CD8-positive, alpha-beta memory T cell (primary cell): Measurements from ENCODE around the gene WDR62. TPM values are rescaled to one million over a fixed set of nuclear protein-coding genes. Genes with fewer than 3 reads are reported as not detected.
"Not testable (repeated sequence)": the region's sequence is repeated elsewhere in the genome, so short reads cannot be mapped to it uniquely, and the experiment has no call there.

Source experiments
- CTCF ChIA-PET: fragments of 350-600 bp; sonication (Branson Sonifier 250); formaldehyde crosslinking; loops from one replicate; lab custom pipeline; 2021; ENCODE audit warnings: antibody characterized with exemption; lab: Charles Lee
- POLR2A ChIA-PET: fragments of 350-600 bp; sonication (Branson Sonifier 250); formaldehyde crosslinking; loops from one replicate; lab custom pipeline; 2021; ENCODE audit warnings: antibody characterized with exemption; lab: Charles Lee
- DNase-seq, 5 donors: peaks; one replicate each; pipeline versions ENCODE4 v3.0.0 to v3.0.0-alpha.2; 2020 to 2022; ENCODE audit warnings: mixed read lengths in 1 of 5
- H3K27ac ChIP-seq: one replicate; pipeline ENCODE4 v1.7.0; 2013; ENCODE audit warnings: low read depth, mild to moderate bottlenecking, low read length, moderate library complexity
- H3K27me3 ChIP-seq: 2 replicates; pipeline ENCODE4 v1.7.0; 2013; ENCODE audit warnings: low read length, mild to moderate bottlenecking; ENCODE audit not compliant: insufficient read depth, poor library complexity, severe bottlenecking
- H3K36me3 ChIP-seq: 2 replicates; pipeline ENCODE4 v1.7.0; 2013; ENCODE audit warnings: mild to moderate bottlenecking, low read length, moderate library complexity; ENCODE audit not compliant: insufficient read depth
- H3K4me1 ChIP-seq: 2 replicates; pipeline ENCODE4 v1.7.0; 2013; ENCODE audit warnings: mild to moderate bottlenecking, low read length, moderate library complexity; ENCODE audit not compliant: insufficient read depth
- H3K4me3 ChIP-seq: 2 replicates; pipeline ENCODE4 v1.7.0; 2013; ENCODE audit warnings: mild to moderate bottlenecking, low read length
- H3K9me3 ChIP-seq: 2 replicates; pipeline ENCODE4 v1.7.0; 2013; ENCODE audit warnings: mild to moderate bottlenecking, low read length
- H3K27ac Mint-ChIP-seq, 8 donors: one replicate each; pipeline ENCODE4 v1.8.0; 2020 to 2021; ENCODE audit warnings: mixed read lengths in 8 of 8, mild to moderate bottlenecking in 6 of 8, inconsistent platforms in 3 of 8, moderate library complexity in 3 of 8
- H3K27me3 Mint-ChIP-seq, 2 donors: one replicate each; pipeline ENCODE4 v1.8.0; 2020 to 2021; ENCODE audit warnings: mixed read lengths in 2 of 2, mild to moderate bottlenecking in 1 of 2, moderate library complexity in 1 of 2
- H3K36me3 Mint-ChIP-seq, 3 donors: one replicate each; pipeline ENCODE4 v1.8.0; 2020 to 2021; ENCODE audit warnings: mixed read lengths in 3 of 3, inconsistent platforms in 1 of 3, mild to moderate bottlenecking in 1 of 3
- H3K4me1 Mint-ChIP-seq, 3 donors: one replicate each; pipeline ENCODE4 v1.8.0; 2020 to 2021; ENCODE audit warnings: mixed read lengths in 3 of 3, inconsistent platforms in 1 of 3, mild to moderate bottlenecking in 1 of 3
- H3K4me3 Mint-ChIP-seq, 7 donors: one replicate each; pipeline ENCODE4 v1.8.0; 2020 to 2021; ENCODE audit warnings: mixed read lengths in 7 of 7, mild to moderate bottlenecking in 6 of 7, moderate library complexity in 4 of 7, inconsistent platforms in 2 of 7
- H3K9me3 Mint-ChIP-seq, 5 donors: one replicate each; pipeline ENCODE4 v1.8.0; 2020 to 2022; ENCODE audit warnings: mixed read lengths in 5 of 5, mild to moderate bottlenecking in 3 of 5, moderate library complexity in 2 of 5, inconsistent platforms in 1 of 5
- polyA plus RNA-seq: library from polyadenylated mRNA; unstranded; fragments of 300-500 nt; fragmentation: Illumina TruSeq; gene quantifications from one replicate; pipeline ENCODE4 v1.2.3, GENCODE V29; 2021
- total RNA-seq, 2 experiments: library from RNA; stranded (reverse); gene quantifications; one replicate each; pipeline ENCODE4 v1.2.3, GENCODE V29; 2021

The WDR62 gene
- total and polyA plus RNA-seq, 3 experiments from 2014 or later, result 0.37 to 15.8 (median 15.7) TPM

GRCh38 chr19:36116344-36116637 lies 61.6 kb downstream of the WDR62 start:
- Mint-ChIP-seq H3K27ac (peak overlapping the region in 7 of 8 donors; percentile 69 to 99 (median 96)), H3K4me1 (peaks cover 37 to 58% (median 51%) of the 10 kb centered on the region in 3 donors), H3K36me3 (peaks cover 5 to 76% (median 16%) of the 10 kb centered on the region in 3 donors), H3K4me3 (peak overlapping the region; percentile 82 to 94 (median 90)), H3K9me3 (peaks cover 0 to 3% (median 0%) of the 10 kb centered on the region in 5 donors), H3K27me3 (peaks cover 0 to 7% of the 10 kb centered on the region in 2 donors)
- Histone ChIP-seq H3K36me3 (peaks cover 22% of the 10 kb centered on the region), H3K27me3 (no peaks in the 10 kb centered on the region), H3K4me3 (peak overlapping the region; percentile 99), H3K9me3 (no peaks in the 10 kb centered on the region), H3K27ac (peak overlapping the region; percentile 95), H3K4me1 (peaks cover 29% of the 10 kb centered on the region)
- ChIA-PET POLR2A (interaction anchor here (2.5 kb wide), 1 partner anchor 11 kb away, joined by 10 read pairs; no protein-coding TSS in a partner anchor), CTCF (interaction anchor here (3.7 kb wide), 1 partner anchor 11 kb away, joined by 22 read pairs; no protein-coding TSS in a partner anchor)
- no peak for DNase-seq

GRCh38 chr19:36120092-36120983 lies 65.6 kb downstream of the WDR62 start:
- H3K4me3 Mint-ChIP-seq, result peak overlapping the region in 1 of 7 donors; percentile 73

GRCh38 chr19:36120984-36121358 lies 66.3 kb downstream of the WDR62 start:
- no peak overlapping the region for H3K27ac Mint-ChIP-seq
- H3K27me3 Mint-ChIP-seq, result peaks cover 0 to 1% of the 10 kb centered on the region in 2 donors
- no peaks in the 10 kb centered on the region for H3K27me3 ChIP-seq
- peaks cover 12% of the 10 kb centered on the region for H3K4me1 ChIP-seq
- H3K9me3 ChIP-seq, result no peaks in the 10 kb centered on the region
- H3K36me3 ChIP-seq, result peaks cover 26% of the 10 kb centered on the region
- H3K4me1 Mint-ChIP-seq, result peaks cover 18 to 30% (median 21%) of the 10 kb centered on the region in 3 donors
- DNase-seq, result no peak
- no peak overlapping the region for H3K4me3 Mint-ChIP-seq
- H3K9me3 Mint-ChIP-seq, result no peaks in the 10 kb centered on the region
- ChIA-PET CTCF (no interaction called here), POLR2A (no interaction called here)
- H3K27ac ChIP-seq, result no peak overlapping the region
- peaks cover 0 to 72% (median 19%) of the 10 kb centered on the region in 3 donors for H3K36me3 Mint-ChIP-seq
- no peak overlapping the region for H3K4me3 ChIP-seq

More at GRCh38 chr19:36120092-36120983, 65.6 kb downstream of the WDR62 start:
- H3K27me3 ChIP-seq, result no peaks in the 10 kb centered on the region
- CTCF ChIA-PET, result no interaction called here
- Mint-ChIP-seq H3K27me3 (peaks cover 0 to 1% of the 10 kb centered on the region in 2 donors), H3K9me3 (no peaks in the 10 kb centered on the region), H3K27ac (peak overlapping the region in 3 of 8 donors; percentile 29 to 70 (median 40)), H3K36me3 (peaks cover 0 to 67% (median 14%) of the 10 kb centered on the region in 3 donors), H3K4me1 (peaks cover 20 to 34% (median 24%) of the 10 kb centered on the region in 3 donors)
- no peak for DNase-seq
- H3K4me3 ChIP-seq, result no peak overlapping the region
- H3K4me1 ChIP-seq, result peaks cover 15% of the 10 kb centered on the region
- H3K27ac ChIP-seq, result no peak overlapping the region
- H3K36me3 ChIP-seq, result peaks cover 23% of the 10 kb centered on the region
- POLR2A ChIA-PET, result no interaction called here
- H3K9me3 ChIP-seq, result no peaks in the 10 kb centered on the region

DNA sequence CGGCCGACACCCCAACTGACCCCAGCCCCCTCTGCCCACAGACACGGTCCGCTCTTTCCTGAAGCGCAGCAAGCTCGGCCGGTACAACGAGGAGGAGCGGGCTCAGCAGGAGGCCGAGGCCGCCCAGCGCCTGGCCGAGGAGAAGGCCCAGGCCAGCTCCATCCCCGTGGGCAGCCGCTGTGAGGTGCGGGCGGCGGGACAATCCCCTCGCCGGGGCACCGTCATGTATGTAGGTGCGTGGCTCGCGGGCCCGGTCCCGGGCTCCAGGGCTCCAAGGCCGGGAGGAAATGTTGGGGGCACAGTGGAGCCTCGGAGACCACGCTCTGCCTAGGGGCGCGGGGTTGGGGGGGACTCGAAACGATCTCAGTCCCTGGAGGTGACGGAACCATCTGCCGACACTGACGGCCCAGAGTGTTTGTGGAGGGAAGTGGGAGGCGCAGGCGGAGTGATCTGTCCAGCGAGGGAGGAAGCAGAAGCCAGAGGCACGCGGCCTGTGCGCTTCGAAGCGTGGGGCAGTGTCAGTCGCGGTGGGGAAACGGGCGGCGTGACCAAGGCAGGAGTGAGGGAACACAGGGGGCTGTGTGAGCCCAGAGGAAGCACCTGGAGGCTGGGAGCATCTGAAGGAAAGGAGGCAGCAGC lies 66.9 kb downstream of the WDR62 start:
- H3K4me1 Mint-ChIP-seq, result peaks cover 14 to 24% (median 16%) of the 10 kb centered on the region in 3 donors
- Histone ChIP-seq H3K4me3 (no peak overlapping the region), H3K27me3 (no peaks in the 10 kb centered on the region), H3K4me1 (peaks cover 5% of the 10 kb centered on the region), H3K27ac (no peak overlapping the region), H3K9me3 (no peaks in the 10 kb centered on the region), H3K36me3 (peaks cover 26% of the 10 kb centered on the region)
- ChIA-PET CTCF (no interaction called here), POLR2A (interaction anchor here (0.7 kb wide), 1 partner anchor 223 kb away, joined by 9 read pairs; no protein-coding TSS in a partner anchor)
- H3K36me3 Mint-ChIP-seq, result peaks cover 0 to 69% (median 17%) of the 10 kb centered on the region in 3 donors
- H3K27ac Mint-ChIP-seq, result no peak overlapping the region
- DNase-seq, result no peak
- H3K4me3 Mint-ChIP-seq, result no peak overlapping the region
- H3K27me3 Mint-ChIP-seq, result peaks cover 0 to 1% of the 10 kb centered on the region in 2 donors
- H3K9me3 Mint-ChIP-seq, result no peaks in the 10 kb centered on the region

DNA sequence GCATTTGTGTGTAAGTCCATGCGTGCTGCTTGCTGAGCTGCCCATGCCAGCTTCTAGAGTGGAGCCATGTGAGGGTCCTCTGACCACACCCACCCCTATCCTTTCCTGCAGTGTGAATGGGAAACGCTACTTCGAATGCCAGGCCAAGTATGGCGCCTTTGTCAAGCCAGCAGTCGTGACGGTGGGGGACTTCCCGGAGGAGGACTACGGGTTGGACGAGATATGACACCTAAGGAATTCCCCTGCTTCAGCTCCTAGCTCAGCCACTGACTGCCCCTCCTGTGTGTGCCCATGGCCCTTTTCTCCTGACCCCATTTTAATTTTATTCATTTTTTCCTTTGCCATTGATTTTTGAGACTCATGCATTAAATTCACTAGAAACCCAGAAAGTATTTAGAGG lies 70.9 kb downstream of the WDR62 start:
- Histone ChIP-seq H3K36me3 (peaks cover 9% of the 10 kb centered on the region), H3K4me3 (no peak overlapping the region), H3K9me3 (no peaks in the 10 kb centered on the region), H3K27me3 (no peaks in the 10 kb centered on the region), H3K4me1 (peaks cover 5% of the 10 kb centered on the region), H3K27ac (no peak overlapping the region)
- peaks cover 11 to 14% (median 12%) of the 10 kb centered on the region in 3 donors for H3K4me1 Mint-ChIP-seq
- peak overlapping the region in 3 of 8 donors; percentile 15 to 58 (median 32) for H3K27ac Mint-ChIP-seq
- no peaks in the 10 kb centered on the region for H3K9me3 Mint-ChIP-seq
- peaks cover 0 to 44% (median 8%) of the 10 kb centered on the region in 3 donors for H3K36me3 Mint-ChIP-seq
- H3K27me3 Mint-ChIP-seq, result no peaks in the 10 kb centered on the region
- H3K4me3 Mint-ChIP-seq, result peak overlapping the region in 2 of 7 donors; percentile 13 to 68
- POLR2A ChIA-PET, result interaction anchor here (0.5 kb wide), 1 partner anchor 364 kb away, joined by 4 read pairs; the partner anchor contains the start of gene ZNF566
- DNase-seq, result no peak
- CTCF ChIA-PET, result interaction anchor here (1.0 to 8.3 kb wide), 2 partner anchors 19 to 46 kb away, joined by 3 to 165 read pairs; no protein-coding TSS in a partner anchor

GRCh38 chr19:36128392-36128736 lies 73.7 kb downstream of the WDR62 start:
- H3K36me3 Mint-ChIP-seq, result peaks cover 0 to 28% (median 5%) of the 10 kb centered on the region in 3 donors
- Histone ChIP-seq H3K36me3 (peaks cover 7% of the 10 kb centered on the region), H3K27me3 (no peaks in the 10 kb centered on the region), H3K4me1 (peaks cover 10% of the 10 kb centered on the region), H3K4me3 (peak overlapping the region; percentile 69), H3K27ac (peak overlapping the region; percentile 45), H3K9me3 (no peaks in the 10 kb centered on the region)
- peak overlapping the region; percentile 83 to 95 (median 92) for H3K27ac Mint-ChIP-seq
- ChIA-PET CTCF (interaction anchor here (0.6 to 8.3 kb wide), 23 partner anchors 7 to 361 kb away, joined by 3 to 165 read pairs (median 4); partner anchors contain the start of genes ALKBH6, CAPNS1, POLR2I and TBCB), POLR2A (interaction anchor here (0.6 to 1.6 kb wide), 4 partner anchors 10 to 13 kb away, joined by 4 to 10 read pairs (median 4); partner anchors contain the start of genes CAPNS1, POLR2I and TBCB)
- H3K4me1 Mint-ChIP-seq, result peaks cover 22 to 26% (median 24%) of the 10 kb centered on the region in 3 donors
- H3K4me3 Mint-ChIP-seq, result peak overlapping the region; percentile 90 to 97 (median 94)
- DNase-seq, result no peak
- H3K9me3 Mint-ChIP-seq, result no peaks in the 10 kb centered on the region
- H3K27me3 Mint-ChIP-seq, result no peaks in the 10 kb centered on the region

DNA sequence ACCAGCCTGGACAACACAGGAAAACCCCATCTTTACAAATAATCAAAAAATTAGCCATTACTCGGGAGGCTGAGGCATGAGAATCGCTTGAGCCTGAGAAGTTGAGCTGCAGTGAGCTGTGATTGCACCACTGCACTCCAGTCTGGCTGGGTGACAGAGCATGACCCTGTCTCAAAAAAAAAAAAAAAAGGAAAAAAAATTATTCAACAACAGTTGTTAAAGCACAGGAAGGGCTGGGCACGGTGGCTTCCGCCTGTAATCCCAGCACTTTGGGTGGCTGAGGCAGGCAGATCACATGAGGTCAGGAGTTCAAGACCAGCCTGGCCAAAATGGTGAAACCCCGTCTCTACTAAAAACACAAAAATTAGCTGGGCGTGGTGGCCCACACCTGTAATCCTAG lies 76.5 kb downstream of the WDR62 start:
- H3K36me3 Mint-ChIP-seq, H3K36me3 ChIP-seq, H3K9me3 Mint-ChIP-seq, H3K27ac ChIP-seq, H3K27me3 ChIP-seq, H3K4me1 ChIP-seq, H3K4me3 ChIP-seq, H3K4me3 Mint-ChIP-seq, POLR2A ChIA-PET, H3K9me3 ChIP-seq, H3K27me3 Mint-ChIP-seq: not testable (repeated sequence)
- peak in 1 of 5 donors; percentile 23 for DNase-seq
- Mint-ChIP-seq H3K27ac (peak overlapping the region in 3 of 8 donors; percentile 41 to 61 (median 44)), H3K4me1 (peaks cover 24 to 26% (median 24%) of the 10 kb centered on the region in 3 donors)
- CTCF ChIA-PET, result interaction anchor here (1.3 to 8.3 kb wide), 2 partner anchors 40 to 184 kb away, joined by 3 to 165 read pairs; no protein-coding TSS in a partner anchor
